Measurements from ENCODE around the gene THRB.

THRB gene

DNA sequence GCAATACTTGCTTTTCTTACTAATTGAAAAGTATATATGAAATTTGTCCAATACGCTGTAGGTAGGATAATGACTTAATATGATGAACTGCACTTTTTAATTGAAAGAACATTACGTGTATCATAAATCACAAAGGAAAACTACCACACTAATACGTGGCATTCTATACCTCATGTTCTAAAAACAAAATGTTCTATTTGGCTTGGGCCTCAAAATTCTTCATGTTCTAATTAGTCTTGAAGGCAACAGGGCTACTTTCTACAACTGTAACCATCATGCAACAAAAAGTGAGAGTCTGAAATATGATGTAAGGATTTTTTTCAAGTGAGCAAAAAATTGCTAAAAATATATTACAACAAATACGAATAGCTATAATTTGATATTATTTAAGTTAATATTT, 19.8 kb downstream of the THRB start:
- DNase-seq (no peak), ATAC-seq (replicated peaks) (no peak)
- Mint-ChIP-seq H3K27ac (no peak overlapping the region), H3K9me3 (peaks cover 0 to 3% of the 10 kb centered on the region in 2 donors), H3K36me3 (ENCODE audit: insufficient read depth) (no peaks in the 10 kb centered on the region), H3K27me3 (no peaks in the 10 kb centered on the region), H3K4me1 (ENCODE audit: low read depth in 2 of 2) (no peaks in the 10 kb centered on the region), H3K4me3 (no peak overlapping the region)

DNA sequence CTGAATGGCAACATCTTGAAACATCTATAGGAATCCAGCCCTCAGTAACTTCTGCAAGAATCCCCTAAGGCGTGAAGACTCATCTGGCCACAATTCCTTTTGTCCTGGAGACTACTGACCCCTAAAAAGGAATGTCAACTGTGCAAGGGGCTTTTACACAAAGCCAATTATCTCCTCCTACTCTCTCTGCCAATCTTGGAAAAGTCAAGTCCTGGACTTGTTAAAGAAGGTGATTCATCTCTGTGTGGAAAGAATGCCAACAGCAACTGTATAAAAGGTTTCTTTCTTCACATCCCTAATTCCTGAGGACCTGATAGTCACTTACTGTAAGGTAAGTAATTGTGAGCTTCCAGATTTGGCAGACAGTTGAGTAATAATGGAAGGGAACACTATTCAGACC, 22.3 kb downstream of the THRB start:
- DNase-seq, result no peak
- Mint-ChIP-seq H3K27me3 (no peaks in the 10 kb centered on the region), H3K4me1 (ENCODE audit: low read depth in 2 of 2) (no peaks in the 10 kb centered on the region), H3K36me3 (ENCODE audit: insufficient read depth) (no peaks in the 10 kb centered on the region), H3K9me3 (peaks cover 2 to 7% of the 10 kb centered on the region in 2 donors), H3K4me3 (no peak overlapping the region), H3K27ac (no peak overlapping the region)
- no peak for ATAC-seq (replicated peaks)

DNA sequence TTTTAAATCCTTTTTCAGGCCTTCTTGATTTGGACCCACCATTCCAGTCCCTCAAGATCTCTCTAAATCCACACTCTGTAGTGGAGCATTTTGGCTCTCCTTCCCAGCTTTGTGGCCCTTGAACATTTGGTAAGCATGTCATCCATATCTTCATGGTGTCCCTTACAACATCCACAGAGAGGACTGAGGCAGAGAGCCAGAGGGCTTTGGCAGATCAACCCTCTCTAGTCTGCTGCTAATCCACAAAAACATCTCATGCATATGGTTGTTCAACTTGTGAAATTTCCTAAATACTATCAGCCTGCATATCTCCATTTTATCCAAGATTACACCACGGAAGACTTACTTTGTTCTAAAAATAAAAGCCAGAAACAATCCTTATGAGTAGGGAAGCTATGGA, 23.2 kb downstream of the THRB start:
- Mint-ChIP-seq H3K4me1 (ENCODE audit: low read depth in 2 of 2) (no peaks in the 10 kb centered on the region), H3K4me3 (no peak overlapping the region), H3K9me3 (peaks cover 2 to 7% of the 10 kb centered on the region in 2 donors), H3K27ac (no peak overlapping the region), H3K27me3 (no peaks in the 10 kb centered on the region), H3K36me3 (ENCODE audit: insufficient read depth) (no peaks in the 10 kb centered on the region)
- ATAC-seq (replicated peaks) (no peak), DNase-seq (no peak)

DNA sequence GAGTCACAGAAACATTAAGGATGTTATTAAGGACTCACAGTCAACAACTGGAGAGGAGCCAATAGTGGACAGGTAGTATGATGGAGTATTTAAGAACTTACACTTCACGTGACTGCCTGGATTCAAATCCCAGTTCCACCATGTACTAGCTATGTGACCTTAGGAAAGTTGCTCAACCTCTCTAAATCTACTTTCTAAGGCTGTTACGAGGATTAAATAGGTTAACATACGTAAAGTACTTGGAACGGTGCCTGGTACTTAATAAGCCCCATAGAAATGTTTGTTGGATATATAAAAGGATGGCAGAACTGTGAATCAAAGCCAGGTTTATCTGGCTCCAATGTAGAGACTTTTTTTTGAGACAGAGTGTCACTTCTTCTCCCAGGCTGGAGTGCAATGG, 24.4 kb downstream of the THRB start:
- ATAC-seq (replicated peaks) (no peak), DNase-seq (no peak)
- Mint-ChIP-seq H3K27ac (no peak overlapping the region), H3K9me3 (peaks cover 4 to 7% of the 10 kb centered on the region in 2 donors), H3K4me1 (ENCODE audit: low read depth in 2 of 2) (no peaks in the 10 kb centered on the region), H3K4me3 (no peak overlapping the region), H3K27me3 (no peaks in the 10 kb centered on the region), H3K36me3 (ENCODE audit: insufficient read depth) (no peaks in the 10 kb centered on the region)

DNA sequence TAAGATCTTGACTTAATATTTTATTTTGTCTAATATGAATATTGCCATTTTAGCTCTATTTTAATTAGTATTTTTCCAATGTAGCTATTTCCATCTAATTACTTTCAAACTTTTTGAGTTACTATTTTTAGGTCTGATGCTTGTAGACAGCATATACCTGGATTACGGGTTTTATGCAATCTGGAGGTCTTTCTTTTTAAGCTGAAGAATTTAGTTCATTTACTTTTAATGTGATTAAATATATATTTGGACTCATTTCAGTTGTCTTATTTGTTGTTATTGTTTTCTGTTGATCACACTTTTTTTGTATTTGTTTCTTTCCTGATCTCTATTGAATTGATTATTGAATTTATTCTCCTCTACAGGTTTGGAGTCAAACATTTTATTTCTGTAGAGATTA, 30.3 kb downstream of the THRB start:
- Mint-ChIP-seq H3K27ac (no peak overlapping the region), H3K27me3 (no peaks in the 10 kb centered on the region)

DNA sequence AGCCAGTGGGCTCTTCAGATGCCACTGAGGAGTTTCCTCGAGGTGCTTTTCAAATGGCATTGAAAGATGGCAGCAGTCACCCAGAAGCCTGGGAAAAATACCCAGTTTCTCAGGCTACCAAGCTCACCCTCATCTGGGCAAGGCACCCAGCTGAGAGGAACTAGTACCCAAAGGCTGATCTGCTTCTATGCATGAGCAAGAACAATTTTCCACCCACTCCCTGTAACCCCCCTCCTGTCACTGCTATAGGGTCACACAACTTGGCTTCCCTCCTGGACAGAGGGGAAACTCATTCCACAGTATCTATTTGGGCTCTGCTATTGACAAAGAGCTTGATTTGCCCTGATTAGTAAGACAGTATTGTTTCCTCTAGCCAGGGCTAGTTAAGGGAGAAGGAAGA, 31.9 kb downstream of the THRB start:
- Mint-ChIP-seq H3K27ac (no peak overlapping the region), H3K9me3 (peaks cover 0 to 4% of the 10 kb centered on the region in 2 donors), H3K4me1 (ENCODE audit: low read depth in 2 of 2) (no peaks in the 10 kb centered on the region), H3K4me3 (no peak overlapping the region), H3K27me3 (no peaks in the 10 kb centered on the region), H3K36me3 (ENCODE audit: insufficient read depth) (no peaks in the 10 kb centered on the region)
- no peak for DNase-seq
- ATAC-seq (replicated peaks), result no peak

More for the DNA sequence above, 30.3 kb downstream of the THRB start:
- Mint-ChIP-seq H3K4me3 (no peak overlapping the region), H3K4me1 (ENCODE audit: low read depth in 2 of 2) (no peaks in the 10 kb centered on the region), H3K36me3 (ENCODE audit: insufficient read depth) (no peaks in the 10 kb centered on the region), H3K9me3 (peaks cover 5 to 6% of the 10 kb centered on the region in 2 donors)
- no peak for DNase-seq
- no peak for ATAC-seq (replicated peaks)

DNA sequence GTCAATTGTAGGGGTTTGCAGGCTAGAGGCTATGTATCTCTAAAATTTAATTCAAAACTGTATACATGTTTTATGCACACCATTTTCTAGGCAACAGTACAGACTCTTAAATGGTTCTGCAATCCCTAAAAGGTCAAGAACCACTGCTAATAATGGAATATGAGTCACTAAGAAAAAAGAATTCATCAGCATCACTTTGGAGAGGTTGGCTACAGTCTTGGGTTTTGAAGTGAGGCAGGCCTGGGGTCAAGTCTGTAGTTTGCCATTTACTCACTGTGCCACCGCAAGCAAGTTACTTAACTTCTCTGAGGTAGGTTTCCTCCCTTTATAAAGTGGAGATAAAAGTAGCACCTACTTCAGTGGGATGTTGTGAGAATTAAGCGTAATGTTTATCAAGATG, 33.7 kb downstream of the THRB start:
- peaks cover 0 to 4% of the 10 kb centered on the region in 2 donors for H3K9me3 Mint-ChIP-seq
- DNase-seq, result no peak
- H3K36me3 Mint-ChIP-seq (ENCODE audit: insufficient read depth), result no peaks in the 10 kb centered on the region
- no peak overlapping the region for H3K27ac Mint-ChIP-seq
- no peak overlapping the region for H3K4me3 Mint-ChIP-seq
- H3K4me1 Mint-ChIP-seq (ENCODE audit: low read depth in 2 of 2), result no peaks in the 10 kb centered on the region
- H3K27me3 Mint-ChIP-seq, result no peaks in the 10 kb centered on the region
- no peak for ATAC-seq (replicated peaks)

DNA sequence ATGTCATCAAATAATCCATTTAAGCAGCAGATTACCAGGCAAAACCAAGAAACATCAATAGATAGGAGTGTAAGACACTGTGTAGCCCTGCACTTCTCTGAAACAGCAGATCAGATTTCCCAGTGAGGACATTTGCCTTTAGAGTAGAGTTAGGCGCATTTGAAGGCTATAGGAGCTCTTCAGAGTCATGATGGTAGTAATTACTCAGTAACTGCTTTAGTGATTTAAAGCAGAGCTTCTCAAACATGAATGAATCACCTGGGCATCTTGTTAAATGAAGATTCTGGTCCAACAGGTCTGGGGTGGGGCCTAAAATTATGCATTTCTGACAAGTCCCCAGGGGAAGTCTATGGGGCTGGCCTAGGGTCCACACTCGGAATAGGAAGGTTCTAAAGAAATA, 36.9 kb downstream of the THRB start:
- peaks cover 0 to 3% of the 10 kb centered on the region in 2 donors for H3K9me3 Mint-ChIP-seq
- no peak overlapping the region for H3K27ac Mint-ChIP-seq
- no peaks in the 10 kb centered on the region for H3K4me1 Mint-ChIP-seq (ENCODE audit: low read depth in 2 of 2)
- no peaks in the 10 kb centered on the region for H3K36me3 Mint-ChIP-seq (ENCODE audit: insufficient read depth)
- no peak for DNase-seq
- no peak for ATAC-seq (replicated peaks)
- no peak overlapping the region for H3K4me3 Mint-ChIP-seq
- H3K27me3 Mint-ChIP-seq, result no peaks in the 10 kb centered on the region

DNA sequence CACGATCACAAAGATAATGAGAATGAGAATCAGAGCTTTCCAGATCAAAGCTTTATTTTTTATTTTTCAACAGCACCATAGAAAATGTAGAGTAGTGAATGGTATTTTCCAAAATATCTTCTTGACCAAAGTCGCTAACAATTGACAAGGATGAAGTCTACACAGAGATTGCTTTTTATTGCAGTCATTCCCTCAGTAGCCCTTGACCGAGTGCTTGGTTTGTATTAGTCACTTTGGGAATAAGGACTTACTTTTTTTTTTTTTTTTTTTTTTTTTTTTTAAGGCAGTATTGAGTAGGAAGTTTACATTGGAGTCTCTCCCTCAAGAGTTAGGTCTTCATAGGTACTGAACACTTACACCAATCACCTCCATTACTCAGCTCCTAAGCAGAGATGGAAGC, 39.8 kb downstream of the THRB start:
- no peak for DNase-seq
- no peaks in the 10 kb centered on the region for H3K36me3 Mint-ChIP-seq (ENCODE audit: insufficient read depth)
- peaks cover 0 to 3% of the 10 kb centered on the region in 2 donors for H3K9me3 Mint-ChIP-seq
- ATAC-seq (replicated peaks), result no peak
- H3K27ac Mint-ChIP-seq, result no peak overlapping the region
- no peak overlapping the region for H3K4me3 Mint-ChIP-seq
- no peaks in the 10 kb centered on the region for H3K4me1 Mint-ChIP-seq (ENCODE audit: low read depth in 2 of 2)
- H3K27me3 Mint-ChIP-seq, result no peaks in the 10 kb centered on the region

DNA sequence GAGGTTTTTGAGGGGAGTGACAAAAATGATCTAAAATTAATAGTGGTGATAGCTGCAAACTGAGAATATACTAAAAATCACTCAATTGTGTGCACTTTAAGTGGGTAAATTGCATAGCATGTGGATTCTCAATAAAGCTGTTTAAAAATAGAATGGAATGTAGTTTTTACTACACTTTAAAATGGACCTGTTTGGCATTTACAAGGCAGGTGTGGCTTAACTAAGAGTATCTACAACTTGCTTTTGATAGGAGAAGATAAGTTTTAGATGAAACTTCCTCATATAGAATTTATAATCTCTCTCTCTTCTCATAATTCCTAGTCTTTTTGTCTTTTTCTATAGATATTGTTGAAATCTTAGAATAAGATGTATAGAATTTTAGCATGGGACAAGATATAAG, 40.3 kb downstream of the THRB start:
- Mint-ChIP-seq H3K9me3 (peaks cover 0 to 3% of the 10 kb centered on the region in 2 donors), H3K27me3 (no peaks in the 10 kb centered on the region), H3K4me3 (no peak overlapping the region), H3K27ac (no peak overlapping the region), H3K36me3 (ENCODE audit: insufficient read depth) (no peaks in the 10 kb centered on the region), H3K4me1 (ENCODE audit: low read depth in 2 of 2) (no peaks in the 10 kb centered on the region)
- no peak for ATAC-seq (replicated peaks)
- DNase-seq, result no peak

DNA sequence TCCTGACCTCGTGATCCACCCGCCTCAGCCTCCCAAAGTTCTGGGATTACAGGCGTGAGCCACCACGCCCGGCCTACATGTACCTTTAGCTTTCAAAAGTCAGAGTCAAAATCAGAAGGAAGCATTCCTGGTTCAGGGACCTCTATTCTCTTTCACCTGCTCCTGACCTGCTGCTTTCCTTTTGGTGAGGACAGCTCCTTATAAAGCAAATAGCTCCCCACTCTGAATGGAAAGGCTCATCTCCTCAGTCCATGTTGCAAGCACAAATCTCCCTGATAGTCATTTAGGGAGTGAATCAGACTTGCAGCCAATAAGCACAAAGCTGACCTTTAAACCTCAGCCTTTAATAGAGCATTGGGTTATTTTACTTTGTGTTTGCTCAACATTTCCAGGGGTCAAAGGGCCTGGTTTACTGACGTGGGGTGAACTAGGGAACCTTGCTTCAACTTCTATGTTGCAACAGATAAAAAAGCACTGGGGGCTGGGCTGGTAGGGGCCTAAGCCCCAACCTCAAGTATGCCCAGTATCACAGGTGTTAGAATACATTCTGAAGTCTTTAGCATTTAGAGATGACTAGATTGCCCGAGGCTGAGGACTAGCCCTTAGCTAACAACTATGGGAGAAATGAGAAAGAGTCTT, 43.1 kb downstream of the THRB start:
- no peaks in the 10 kb centered on the region for H3K4me1 Mint-ChIP-seq (ENCODE audit: low read depth in 2 of 2)
- no peaks in the 10 kb centered on the region for H3K27me3 Mint-ChIP-seq
- peaks cover 0 to 6% of the 10 kb centered on the region in 2 donors for H3K9me3 Mint-ChIP-seq
- H3K36me3 Mint-ChIP-seq (ENCODE audit: insufficient read depth), result no peaks in the 10 kb centered on the region
- ATAC-seq (replicated peaks) (no peak), DNase-seq (no peak)
- no peak overlapping the region for H3K27ac Mint-ChIP-seq
- H3K4me3 Mint-ChIP-seq, result no peak overlapping the region

DNA sequence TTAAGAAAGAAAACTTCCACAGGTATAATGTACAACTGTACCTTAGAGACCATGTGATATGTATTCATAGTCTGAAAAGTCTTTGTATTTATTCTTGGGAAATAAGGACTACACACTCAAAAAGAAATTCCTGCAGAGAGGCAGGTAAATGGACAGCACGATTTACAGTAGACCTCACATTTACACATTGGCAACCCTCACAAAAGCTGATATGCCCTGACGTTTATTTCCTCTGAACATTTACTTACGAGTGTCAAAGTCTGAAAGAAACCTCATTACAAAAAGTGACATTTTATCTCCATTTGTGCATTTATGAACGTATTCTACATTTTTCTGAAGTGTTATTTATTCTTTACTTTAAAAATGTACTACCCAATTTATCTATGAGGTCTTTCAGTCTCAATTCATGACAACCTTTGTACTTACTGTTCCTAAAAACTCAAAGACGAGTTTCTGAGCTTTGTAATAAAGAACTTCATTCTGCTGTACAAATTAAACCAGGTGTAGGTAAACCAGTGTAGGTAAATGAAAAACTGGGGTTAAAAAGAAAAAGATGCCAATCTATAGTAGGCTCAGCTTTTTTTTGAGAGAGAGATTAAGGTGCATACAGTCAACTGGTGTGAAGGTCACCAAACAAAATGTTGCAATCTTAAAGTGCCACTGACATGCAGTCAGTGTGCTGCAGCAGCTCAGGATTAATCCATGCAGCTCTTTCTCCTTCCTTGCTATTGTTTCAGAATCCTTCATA, 44.3 kb downstream of the THRB start:
- no peaks in the 10 kb centered on the region for H3K27me3 Mint-ChIP-seq
- no peak overlapping the region for H3K27ac Mint-ChIP-seq
- DNase-seq (no peak), ATAC-seq (replicated peaks) (no peak)
- H3K36me3 Mint-ChIP-seq (ENCODE audit: insufficient read depth), result no peaks in the 10 kb centered on the region
- H3K9me3 Mint-ChIP-seq, result peaks cover 0 to 9% of the 10 kb centered on the region in 2 donors
- no peaks in the 10 kb centered on the region for H3K4me1 Mint-ChIP-seq (ENCODE audit: low read depth in 2 of 2)
- no peak overlapping the region for H3K4me3 Mint-ChIP-seq

DNA sequence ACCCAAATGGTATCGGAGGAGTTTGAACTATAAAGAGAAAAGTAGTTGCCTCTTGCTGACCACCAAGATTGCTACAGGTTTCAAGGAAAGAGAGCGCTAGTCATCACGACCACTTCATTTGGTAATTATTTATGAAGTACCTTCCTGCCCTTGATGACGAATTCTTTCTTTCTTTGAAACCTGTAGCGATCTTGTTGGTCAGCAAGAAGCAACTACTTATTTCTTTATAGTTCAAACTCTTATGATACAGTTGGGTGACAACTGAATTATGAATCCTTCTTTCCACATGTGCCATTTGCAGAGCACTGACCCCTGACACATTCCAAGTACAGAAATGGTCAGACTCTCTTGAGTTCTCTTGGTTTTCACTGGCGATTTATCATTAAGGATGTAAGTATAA, 46.8 kb downstream of the THRB start:
- no peak for DNase-seq
- no peaks in the 10 kb centered on the region for H3K27me3 Mint-ChIP-seq
- H3K4me3 Mint-ChIP-seq, result no peak overlapping the region
- H3K36me3 Mint-ChIP-seq (ENCODE audit: insufficient read depth), result no peaks in the 10 kb centered on the region
- no peak overlapping the region for H3K27ac Mint-ChIP-seq
- no peak for ATAC-seq (replicated peaks)
- peaks cover 0 to 6% of the 10 kb centered on the region in 2 donors for H3K9me3 Mint-ChIP-seq
- no peaks in the 10 kb centered on the region for H3K4me1 Mint-ChIP-seq (ENCODE audit: low read depth in 2 of 2)

DNA sequence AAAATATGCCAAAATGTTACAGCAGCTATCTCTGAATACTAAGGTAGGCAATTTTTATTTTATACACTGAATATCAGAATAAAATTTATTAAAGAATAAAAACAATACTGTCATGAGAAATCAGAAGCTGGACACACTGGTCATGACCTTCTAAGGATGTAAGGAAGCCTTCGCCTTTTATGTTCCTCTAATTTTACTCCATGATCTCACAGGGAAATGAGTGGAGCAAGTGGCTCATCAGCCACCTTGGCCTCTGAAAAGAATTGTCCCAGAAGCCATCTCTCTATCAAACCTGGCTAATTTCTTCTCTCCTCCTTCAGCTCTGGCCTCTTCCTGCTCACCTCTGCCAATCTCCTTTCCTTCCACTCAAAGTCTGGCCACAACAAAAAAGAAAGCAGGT, 48.6 kb downstream of the THRB start:
- DNase-seq (no peak), ATAC-seq (replicated peaks) (no peak)
- Mint-ChIP-seq H3K9me3 (peaks cover 0 to 6% of the 10 kb centered on the region in 2 donors), H3K27me3 (no peaks in the 10 kb centered on the region), H3K4me1 (ENCODE audit: low read depth in 2 of 2) (no peaks in the 10 kb centered on the region), H3K36me3 (ENCODE audit: insufficient read depth) (no peaks in the 10 kb centered on the region), H3K4me3 (no peak overlapping the region), H3K27ac (no peak overlapping the region)
